ENCODE measurements around the gene EMCN. TPM values are rescaled to one million over a fixed set of nuclear protein-coding genes. Genes with fewer than 3 reads are reported as not detected.

Gene EMCN
- total RNA-seq, 1 experiment from 2014 or later: not detected

- H3K79me2 ChIP-seq (ENCODE audit: insufficient read depth, low read length): no peaks in the 10 kb centered on the region
- ATAC-seq (no peak), DNase-seq (ENCODE audit: low read depth, low spot score) (no peak)
- H3K9me3 ChIP-seq (ENCODE audit: control insufficient read depth in 1 of 2, insufficient read depth in 1 of 2, low read depth in 1 of 2, low read length in 2 of 2): no peaks in the 10 kb centered on the region
- ChIA-PET RAD21 (ENCODE audit: low non-redundant PET in 1 of 2, low total read pairs in 2 of 2, uncharacterized antibody in 2 of 2, unreplicated experiment in 2 of 2) (no interaction called here), CTCF (no interaction called here), POLR2A (no interaction called here)
- TF ChIP-seq ZBTB33 (IDR thresholded peaks at IDR 0.05; ENCODE audit: extremely low read depth, insufficient replicate concordance, low read length) (no peak), TCF7L2 (IDR thresholded peaks at IDR 0.05; ENCODE audit: borderline replicate concordance, extremely low read depth, insufficient read depth, insufficient read length) (no peak)
- H3K4me1 ChIP-seq (ENCODE audit: control insufficient read depth in 1 of 2, insufficient read depth in 2 of 2, low read length in 2 of 2): no peaks in the 10 kb centered on the region
- H3K9me2 ChIP-seq (ENCODE audit: insufficient read depth): no peaks in the 10 kb centered on the region
- no peaks in the 10 kb centered on the region for H4K20me1 ChIP-seq (ENCODE audit: insufficient read depth)
- no peak overlapping the region for H3K9ac ChIP-seq (ENCODE audit: low read length)
- H3K4me3 ChIP-seq (replicated peaks in 1 of 2; ENCODE audit: low read depth in 1 of 2, low read length in 2 of 2): no peak overlapping the region
- BruUV-seq (replicated peaks): no TSS peak
- intact Hi-C loops (cut with micrococcal nuclease): no loop called here
- no peak overlapping the region for H3K4me2 ChIP-seq (ENCODE audit: low read length)
- H3K36me3 ChIP-seq (ENCODE audit: control insufficient read depth in 1 of 2, insufficient read depth in 2 of 2, low read length in 2 of 2): no peaks in the 10 kb centered on the region
- no peak overlapping the region for H2AFZ ChIP-seq (ENCODE audit: low read depth, low read length, poor library complexity, severe bottlenecking)
- H3K27me3 ChIP-seq (ENCODE audit: insufficient read depth, low read length): no peaks in the 10 kb centered on the region
- no peak overlapping the region for H3K27ac ChIP-seq (ENCODE audit: low read depth, low read length)
Observed at GRCh38 chr4:100548200-100548560, 30.4 kb upstream of the EMCN start.

GRCh38 chr4:100547541-100548199 lies 29.8 kb upstream of the EMCN start:
- H3K27me3 ChIP-seq (ENCODE audit: insufficient read depth, low read length): no peaks in the 10 kb centered on the region
- H3K4me1 ChIP-seq (ENCODE audit: control insufficient read depth in 1 of 2, insufficient read depth in 2 of 2, low read length in 2 of 2): no peaks in the 10 kb centered on the region
- no peaks in the 10 kb centered on the region for H3K36me3 ChIP-seq (ENCODE audit: control insufficient read depth in 1 of 2, insufficient read depth in 2 of 2, low read length in 2 of 2)
- ChIA-PET POLR2A (no interaction called here), RAD21 (ENCODE audit: low non-redundant PET in 1 of 2, low total read pairs in 2 of 2, uncharacterized antibody in 2 of 2, unreplicated experiment in 2 of 2) (no interaction called here), CTCF (no interaction called here)
- no peak overlapping the region for H2AFZ ChIP-seq (ENCODE audit: low read depth, low read length, poor library complexity, severe bottlenecking)
- TF ChIP-seq CTCF (IDR thresholded peaks at IDR 0.05 in 2 of 3, conservative IDR thresholded peaks at IDR 0.05 in 1 of 3; ENCODE audit: borderline replicate concordance in 1 of 3, insufficient read depth in 1 of 3, low read depth in 2 of 3, low read length in 2 of 3) (0 out of 6 replicates have a peak, but pooled peaks of 1 of the 3 experiments have one; percentile 7), CBX3 (IDR thresholded peaks at IDR 0.05; ENCODE audit: low read depth) (no peak)
- no peak overlapping the region for H3K4me2 ChIP-seq (ENCODE audit: low read length)
- BruUV-seq (replicated peaks): no TSS peak
- no peaks in the 10 kb centered on the region for H3K9me2 ChIP-seq (ENCODE audit: insufficient read depth)
- ATAC-seq: no peak; the same call in 1 of the 2 replicates
- H4K20me1 ChIP-seq (ENCODE audit: insufficient read depth): no peaks in the 10 kb centered on the region
- no peak for DNase-seq (ENCODE audit: low read depth, low spot score)
- H3K9ac ChIP-seq (ENCODE audit: low read length): no peak overlapping the region
- H3K4me3 ChIP-seq (replicated peaks in 1 of 2; ENCODE audit: low read depth in 1 of 2, low read length in 2 of 2): no peak overlapping the region
- intact Hi-C loops (cut with micrococcal nuclease): no loop called here
- no peaks in the 10 kb centered on the region for H3K9me3 ChIP-seq (ENCODE audit: control insufficient read depth in 1 of 2, insufficient read depth in 1 of 2, low read depth in 1 of 2, low read length in 2 of 2)
- no peaks in the 10 kb centered on the region for H3K79me2 ChIP-seq (ENCODE audit: insufficient read depth, low read length)
- H3K27ac ChIP-seq (ENCODE audit: low read depth, low read length): no peak overlapping the region

Data from HCT116 (cell line).